GM21367 (cell line): Measurements from ENCODE around the gene MEF2B.
A peak's percentile ranks its signal among the peaks of the same experiment; 100 is the strongest.

Source experiments
- ATAC-seq: cut with Tn5 transposase; IDR thresholded peaks from one replicate; pipeline ENCODE4 v1.9.1; 2021; ENCODE audit not compliant: unreplicated experiment

The MEF2B gene

GRCh38 chr19:19170053-19170872 lies at the start of gene MEF2B:
MEF2B (minus strand) TSS chr19:19170263; CDS start chr19:19150735, 19,528 bp downstream.
- ATAC-seq: peak; percentile 82

DNA sequence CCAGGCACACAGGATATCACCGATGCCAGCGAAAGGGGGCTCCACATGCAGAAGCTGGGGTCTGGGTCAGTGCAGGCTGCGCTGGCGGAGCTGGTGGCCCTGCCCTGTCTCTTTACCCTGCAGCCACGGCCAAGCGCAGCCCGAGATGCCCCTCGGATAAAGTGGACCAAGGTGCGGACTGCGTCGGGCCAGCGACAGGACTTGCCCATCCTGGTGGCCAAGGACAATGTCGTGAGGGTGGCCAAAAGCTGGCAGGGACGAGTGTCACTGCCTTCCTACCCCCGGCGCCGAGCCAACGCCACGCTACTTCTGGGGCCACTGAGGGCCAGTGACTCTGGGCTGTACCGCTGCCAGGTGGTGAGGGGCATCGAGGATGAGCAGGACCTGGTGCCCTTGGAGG lies 48.8 kb upstream of the MEF2B start:
- no peak for ATAC-seq

DNA sequence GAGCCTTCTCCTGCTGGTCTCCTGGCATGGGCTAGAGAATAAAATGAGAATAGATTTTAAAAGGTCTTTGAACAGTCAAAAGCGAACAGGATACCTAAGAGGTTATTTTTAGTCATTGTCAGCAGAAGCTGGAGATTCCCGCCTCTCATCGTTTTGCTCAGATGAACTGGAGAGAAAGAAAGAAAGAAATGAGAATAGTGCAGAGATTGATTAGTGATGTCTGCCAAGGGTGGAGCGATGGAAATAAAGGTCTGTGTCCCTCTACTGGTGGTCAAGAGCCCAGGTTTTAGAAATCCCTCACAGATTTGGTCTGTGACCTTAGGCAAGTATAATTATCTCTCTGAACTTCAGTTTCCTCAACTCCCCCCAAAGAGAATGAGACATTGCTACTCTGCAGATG lies 47.0 kb upstream of the MEF2B start:
- no peak for ATAC-seq

DNA sequence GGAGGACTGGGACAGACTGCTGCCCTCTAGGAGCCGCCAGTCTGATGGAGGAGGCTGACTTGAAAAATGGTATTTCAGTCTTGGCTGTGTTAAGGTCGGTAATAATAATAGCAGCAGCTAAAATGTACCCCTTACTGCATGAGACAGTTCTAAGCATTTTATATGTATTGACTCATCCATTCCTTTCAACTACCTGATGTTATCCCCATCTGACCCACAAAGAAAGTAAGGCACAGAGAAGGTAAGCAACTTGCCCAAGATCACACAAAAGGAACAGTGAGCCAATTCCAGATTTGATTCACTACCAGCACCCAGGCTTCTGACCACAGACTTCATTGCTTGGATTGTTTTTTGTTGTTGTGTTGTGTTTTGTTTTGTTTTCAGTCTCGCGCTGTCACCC lies 45.7 kb upstream of the MEF2B start:
- ATAC-seq: no peak

- ATAC-seq: no peak
These were observed 44.8 kb upstream of the MEF2B start for GRCh38 chr19:19214892-19215291.

DNA sequence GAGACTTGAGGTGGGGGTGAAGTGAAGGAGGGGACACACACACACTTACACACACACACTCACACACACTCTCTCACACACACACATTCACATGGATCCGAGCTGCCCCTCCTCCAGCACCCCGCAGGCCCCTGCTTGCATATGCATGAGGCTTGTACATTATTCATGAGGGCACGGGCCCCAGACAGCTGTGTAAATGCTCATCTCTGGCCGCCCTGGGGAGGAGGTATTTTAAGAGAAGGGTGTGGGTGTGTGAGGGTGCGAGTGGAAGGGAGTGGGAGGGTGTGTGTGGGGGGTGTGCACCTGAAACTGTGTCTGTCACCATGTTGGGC lies 44.1 kb upstream of the MEF2B start:
- ATAC-seq: no peak

- no peak for ATAC-seq
These were observed 43.5 kb upstream of the MEF2B start for GRCh38 chr19:19213426-19214158.

GRCh38 chr19:19212916-19213315 lies 42.9 kb upstream of the MEF2B start:
- ATAC-seq: no peak

DNA sequence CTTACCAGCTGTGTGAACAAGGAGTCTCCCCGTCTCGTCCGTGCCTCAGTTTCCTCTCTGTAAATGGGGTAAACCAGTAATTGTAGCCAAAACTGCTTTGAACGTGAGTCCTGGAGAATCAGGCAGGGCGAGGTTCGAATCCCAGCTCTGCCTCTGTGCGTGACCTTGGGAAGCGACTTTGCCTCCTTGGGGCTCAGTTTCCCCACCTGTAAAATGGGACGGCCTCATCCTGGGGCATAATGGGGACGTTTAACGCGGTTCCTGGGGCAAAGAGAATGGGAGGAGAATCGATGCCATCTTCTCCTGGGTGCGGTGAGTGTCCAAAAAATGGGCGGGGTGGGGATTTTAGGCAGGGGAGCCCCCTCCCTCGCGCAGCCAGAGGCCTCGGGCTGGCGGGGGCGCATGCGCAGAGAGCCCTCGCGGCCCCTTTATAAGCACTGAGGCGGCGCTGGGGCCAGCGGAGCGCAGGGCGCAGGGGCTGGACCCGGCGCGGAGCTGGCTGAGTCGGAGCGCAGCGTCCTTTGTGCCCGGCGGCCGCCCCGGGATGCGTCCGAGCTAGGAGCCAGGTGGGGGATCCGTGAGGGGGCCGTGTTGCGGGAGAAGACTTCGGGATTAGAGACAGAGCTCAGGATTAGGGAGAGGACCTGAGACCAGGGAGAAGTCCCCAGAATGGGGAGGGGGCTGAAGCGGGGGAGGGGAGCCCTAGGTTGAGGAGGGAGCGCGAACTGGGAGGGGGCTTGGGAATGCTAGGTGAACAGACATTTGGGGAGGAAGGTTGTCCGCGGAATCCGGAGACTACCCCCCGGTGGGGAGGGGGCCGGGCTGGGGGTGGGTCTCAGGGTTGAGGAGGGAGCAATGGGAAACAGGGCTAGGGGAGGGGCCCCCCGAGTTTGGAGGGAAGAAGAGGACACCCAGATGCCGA lies 41.7 kb upstream of the MEF2B start, which contains the start of gene NCAN:
Gene NCAN, plus strand, starts transcription at position 460 of the 922 bp plus-strand sequence. CDS start 4,996 bp downstream, outside the sequence.
- ATAC-seq: no peak

- no peak for ATAC-seq
These were observed 39.3 kb upstream of the MEF2B start for GRCh38 chr19:19209372-19209771.

- no peak for ATAC-seq
These were observed 37.8 kb upstream of the MEF2B start for GRCh38 chr19:19207637-19208572.

- ATAC-seq: no peak
These were observed 36.9 kb upstream of the MEF2B start for GRCh38 chr19:19206938-19207337.

DNA sequence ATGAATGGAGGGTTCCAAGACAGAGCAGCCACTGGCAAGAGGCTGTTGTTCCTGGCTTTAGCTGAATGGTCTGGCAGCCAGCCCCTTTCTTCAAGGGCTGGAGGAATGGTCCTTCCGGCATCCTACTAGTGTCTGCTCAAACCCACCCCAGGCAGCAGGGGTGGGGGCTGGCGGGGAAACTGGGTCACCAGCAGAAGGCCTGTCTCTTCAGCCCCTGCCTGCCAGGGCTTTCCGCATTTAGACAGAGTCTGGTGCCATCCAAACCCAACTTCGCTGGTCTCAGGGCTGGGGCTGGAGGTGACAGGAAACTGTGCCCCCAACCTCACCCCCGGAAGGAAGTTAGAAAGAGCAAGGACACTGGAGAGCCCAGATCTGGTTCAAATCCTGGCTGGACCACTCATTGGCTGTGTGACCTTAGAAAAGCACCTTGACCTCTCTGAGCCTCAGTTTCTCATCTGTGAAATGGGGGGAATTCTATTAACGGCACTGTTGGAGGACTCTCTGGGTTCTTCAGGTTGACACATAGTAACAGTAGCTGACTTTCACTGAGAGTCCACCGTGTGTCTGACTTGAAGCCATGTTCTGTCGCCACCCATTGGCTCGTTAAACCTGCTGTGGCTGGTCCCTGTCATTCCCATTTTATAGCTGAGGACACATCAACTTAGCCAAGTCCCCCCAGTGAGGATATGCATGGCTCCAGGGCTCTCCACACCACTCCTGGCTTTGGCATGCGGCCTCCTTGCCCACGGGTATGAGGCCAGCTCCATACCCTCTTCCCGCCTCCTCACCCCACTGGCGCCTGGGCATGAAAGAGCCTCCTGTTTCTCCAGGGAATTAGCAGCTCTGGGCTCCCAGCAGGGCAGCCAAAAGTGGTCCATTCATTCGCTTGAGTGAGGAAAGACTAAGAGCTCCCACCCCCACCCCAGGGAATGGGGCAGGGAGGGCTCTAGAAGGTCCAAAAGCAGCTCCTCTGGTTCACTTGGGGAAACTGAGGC lies 35.6 kb upstream of the MEF2B start:
- no peak for ATAC-seq

- no peak for ATAC-seq
These were observed 34.1 kb upstream of the MEF2B start for GRCh38 chr19:19204181-19204580.

DNA sequence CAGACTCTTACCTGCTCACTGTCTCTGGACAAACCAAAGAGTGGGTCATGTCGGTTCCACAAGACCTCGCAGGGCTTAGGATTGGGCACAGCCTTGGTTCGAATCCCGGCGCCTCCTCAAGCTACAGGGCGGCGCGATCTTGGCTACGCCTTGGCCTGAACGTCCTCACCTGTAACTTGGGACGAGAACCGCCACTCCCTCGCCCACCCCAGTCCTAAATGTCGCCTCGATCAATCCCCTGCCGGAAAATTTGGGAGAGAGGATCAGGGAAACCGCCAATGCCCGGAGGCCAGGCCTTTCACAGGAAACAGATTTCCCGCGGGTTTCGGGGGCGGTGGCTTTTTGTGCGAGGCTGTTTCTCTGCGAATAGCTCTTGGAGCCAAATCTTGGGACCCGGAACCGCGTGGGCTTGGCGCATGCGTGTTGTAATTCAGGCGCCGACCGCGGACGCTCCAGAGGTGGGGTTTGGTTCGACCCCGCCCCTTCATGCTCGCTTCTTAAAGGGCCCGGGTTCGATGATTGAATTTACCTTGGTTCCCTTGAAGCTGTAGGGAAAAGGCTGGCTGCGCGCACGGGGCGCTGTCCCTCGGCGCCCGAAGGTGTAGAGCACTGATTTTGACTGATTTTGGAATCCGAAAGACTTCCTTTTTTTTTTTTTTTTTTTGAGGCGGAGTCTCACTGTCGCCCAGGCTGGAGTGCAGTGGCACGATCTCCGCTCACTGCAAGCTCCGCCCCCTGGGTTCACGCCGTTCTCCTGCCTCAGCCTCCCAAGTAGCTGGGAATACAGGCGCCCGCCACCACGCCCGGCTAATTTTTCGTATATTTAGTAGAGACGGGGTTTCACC lies 33.2 kb upstream of the MEF2B start, which contains the start of gene NR2C2AP:
Gene NR2C2AP, minus strand, starts transcription at position 403 of the 845 bp plus-strand sequence. Its CDS starts 354 bp downstream, at position 49.
- ATAC-seq: peak; percentile 48

GRCh38 chr19:19202707-19203011 lies 32.6 kb upstream of the MEF2B start:
- ATAC-seq: no peak

DNA sequence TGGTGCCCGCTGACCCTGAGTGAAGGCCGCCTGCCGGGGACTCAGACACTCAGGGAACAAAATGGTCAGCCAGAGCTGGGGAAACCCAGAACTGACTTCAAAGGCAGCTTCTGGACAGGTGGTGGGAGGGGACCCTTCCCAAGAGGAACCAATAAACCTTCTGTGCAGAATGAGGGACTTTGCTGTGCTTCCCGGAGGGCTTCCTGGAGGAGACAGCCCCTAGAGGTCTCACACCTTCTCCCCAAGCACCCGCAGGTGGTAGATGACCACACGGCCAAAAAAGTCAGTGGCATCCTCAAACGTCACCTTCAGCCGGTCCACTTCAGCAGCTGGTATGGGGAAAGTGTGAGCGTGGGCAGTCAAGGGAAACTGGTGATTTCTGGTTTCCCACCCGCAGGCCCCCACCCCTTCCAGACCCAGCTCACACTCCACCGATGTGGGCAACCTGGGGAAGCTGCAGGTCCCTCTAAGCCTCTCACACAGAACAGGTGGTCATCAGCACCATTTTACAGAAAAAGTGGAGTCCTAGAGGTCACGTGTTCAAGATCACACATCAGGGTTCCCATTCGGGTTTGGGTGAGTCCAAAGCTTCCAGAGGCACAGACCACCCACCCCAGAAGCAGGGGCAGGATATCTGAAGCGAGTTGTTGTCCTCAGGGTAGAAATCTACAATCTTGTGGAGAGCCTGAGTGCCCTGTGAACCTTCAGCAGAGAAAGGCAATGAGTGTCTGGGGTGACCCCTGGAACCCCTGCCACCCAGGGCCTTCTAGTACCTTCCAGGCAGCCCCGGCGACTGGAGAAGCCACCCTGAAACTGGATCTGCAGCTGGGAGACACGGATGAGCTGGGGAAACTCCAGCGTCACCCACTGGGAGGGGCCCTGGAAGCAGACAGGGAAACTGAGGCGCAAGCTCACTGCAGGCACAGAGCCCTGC lies 31.9 kb upstream of the MEF2B start:
- ATAC-seq: no peak
